ENCODE data around the gene ANKS1B.
A peak's percentile ranks its signal among the peaks of the same experiment; 100 is the strongest.

The ANKS1B gene

DNA sequence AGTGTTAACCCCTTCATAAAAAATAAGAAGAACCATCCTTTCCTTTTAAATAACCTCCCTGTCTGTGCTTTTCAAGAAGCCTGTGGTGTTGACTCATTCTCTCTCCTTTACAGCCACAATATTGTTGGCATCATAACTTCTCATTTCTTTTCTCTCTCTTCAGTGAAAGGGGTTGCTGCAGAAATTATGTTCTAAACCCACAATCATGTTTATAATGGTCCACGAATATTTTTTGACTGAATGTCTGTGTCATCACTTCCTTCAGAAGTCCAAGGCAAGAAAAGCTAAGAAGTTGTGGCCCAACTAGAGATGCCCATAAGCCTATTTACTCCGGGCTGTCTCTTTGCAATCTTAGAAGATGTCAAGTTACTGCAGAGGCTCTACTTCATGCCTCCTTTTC, 851.3 kb downstream of the ANKS1B start:
- DNase-seq (ENCODE audit: low read depth, low spot score): no peak

DNA sequence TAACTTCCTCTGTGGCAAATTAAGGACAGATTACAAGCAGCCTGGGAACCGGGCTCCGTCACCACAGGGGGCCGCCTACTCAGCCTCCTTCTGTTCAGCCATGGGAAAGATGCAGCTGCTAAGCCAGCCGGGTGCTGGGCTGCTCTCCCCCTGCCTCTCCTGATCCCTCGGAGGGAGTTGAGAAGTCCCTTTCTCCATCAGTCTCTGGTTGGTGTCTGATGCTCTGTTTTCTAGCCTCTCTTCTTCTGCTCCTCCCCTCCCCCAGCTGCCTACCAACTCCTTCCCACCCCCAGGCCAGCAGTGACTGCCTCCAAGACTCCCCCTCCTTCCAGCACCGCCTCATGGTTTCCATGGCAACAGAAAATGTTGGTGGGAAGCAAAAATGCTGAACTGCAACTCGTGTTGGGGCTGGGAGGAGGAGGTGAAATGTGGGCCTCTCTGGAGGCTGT, 853.0 kb downstream of the ANKS1B start:
- DNase-seq (ENCODE audit: low read depth, low spot score): peak; percentile 52

DNA sequence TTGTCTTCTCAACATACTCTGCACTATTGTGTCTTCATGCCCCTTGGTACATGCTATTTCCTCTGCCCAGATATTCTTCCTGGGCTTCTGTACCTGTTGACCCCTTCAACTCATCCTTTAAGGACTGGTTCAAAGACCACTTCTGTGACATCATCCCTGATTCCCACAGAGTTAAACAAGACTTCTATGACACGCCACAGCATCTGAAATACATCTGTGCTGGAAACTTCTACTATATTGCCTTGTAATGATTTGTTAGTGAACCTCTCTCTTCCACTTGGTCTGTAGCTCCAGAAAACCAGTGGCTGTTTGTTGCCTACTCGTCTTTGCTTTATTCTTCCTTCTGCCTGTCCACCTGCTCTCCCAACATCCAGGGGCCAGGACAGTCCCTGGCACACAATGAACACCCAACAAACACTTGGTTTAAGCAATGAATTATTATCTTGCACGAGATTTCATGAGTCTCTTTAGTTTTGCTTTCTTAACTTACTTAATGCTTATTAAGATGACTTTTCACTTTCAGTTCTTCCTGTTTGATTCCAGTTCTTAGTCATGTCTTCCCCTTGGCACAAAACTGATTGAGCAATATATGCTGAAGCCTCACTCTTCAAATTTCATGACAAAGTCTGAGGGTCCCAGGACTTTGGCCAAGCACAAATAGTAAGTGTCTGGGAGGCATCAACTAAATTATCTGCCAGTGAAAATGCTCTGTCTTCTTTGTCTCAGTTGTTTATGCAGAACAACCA, 853.8 kb downstream of the ANKS1B start:
- DNase-seq (ENCODE audit: low read depth, low spot score): no peak

DNA sequence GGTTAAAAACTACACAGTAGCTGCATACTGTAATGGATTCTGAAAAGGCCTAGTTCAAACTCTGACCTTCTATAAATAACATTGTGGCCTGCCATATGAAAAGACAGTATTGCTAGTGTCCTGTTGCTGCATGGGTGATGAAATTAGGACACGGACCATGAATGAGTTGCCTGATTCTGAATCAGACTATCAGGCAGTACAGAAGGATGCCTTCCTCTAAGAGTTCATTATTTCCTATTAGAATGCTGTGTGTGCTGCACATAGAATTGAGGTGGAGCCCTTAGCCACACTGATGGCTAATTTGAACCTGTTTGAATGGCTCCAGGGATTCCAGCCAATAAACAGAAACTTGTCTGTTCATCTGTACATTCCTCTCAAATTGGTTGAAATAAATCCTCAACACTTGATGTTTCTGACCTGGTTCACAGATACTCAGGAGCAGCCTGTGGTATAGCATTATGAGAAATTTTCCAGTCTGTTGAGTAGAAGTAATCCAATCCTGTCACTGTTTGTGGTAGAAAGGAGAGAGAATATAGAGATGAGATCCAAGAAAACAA, 856.4 kb downstream of the ANKS1B start:
- DNase-seq (ENCODE audit: low read depth, low spot score): no peak

DNA sequence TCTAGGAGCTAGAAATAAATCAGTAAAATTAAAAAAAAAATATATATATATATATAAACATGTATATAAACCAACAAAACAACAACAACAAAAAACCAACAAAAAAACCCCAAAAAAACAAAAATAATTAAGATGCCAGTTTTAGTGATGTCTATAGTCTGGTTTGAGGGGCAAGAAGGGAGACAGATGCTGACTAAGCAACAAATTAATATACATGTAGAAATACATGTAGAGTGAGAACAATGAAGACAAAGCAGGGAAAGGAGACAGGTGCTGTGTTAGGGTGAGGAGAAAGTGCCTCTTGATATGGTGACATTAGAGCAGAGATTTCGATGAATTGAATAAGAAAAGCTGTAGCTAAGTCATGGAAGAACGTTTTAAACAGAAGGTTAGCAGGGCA, 861.8 kb downstream of the ANKS1B start:
- DNase-seq (ENCODE audit: low read depth, low spot score): no peak

DNA sequence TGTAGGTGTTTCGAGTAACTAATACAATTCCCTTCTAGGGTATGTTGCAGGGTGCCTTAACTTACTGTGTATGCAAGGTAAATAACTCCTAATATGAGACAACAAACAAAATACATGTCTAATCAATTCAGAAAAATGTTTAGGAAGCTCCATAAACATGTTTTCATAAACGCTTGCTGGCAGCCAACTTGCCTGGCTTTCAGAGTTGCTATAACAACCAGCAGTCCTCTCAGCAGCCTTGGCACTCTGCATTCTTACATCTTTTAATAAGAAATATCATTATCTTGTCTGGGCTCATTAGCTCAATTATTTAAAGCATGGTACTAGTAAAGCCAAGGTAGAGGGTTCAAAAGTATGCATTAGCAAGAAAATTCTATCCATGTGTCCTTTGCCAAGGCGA, 862.2 kb downstream of the ANKS1B start:
- DNase-seq (ENCODE audit: low read depth, low spot score): no peak

DNA sequence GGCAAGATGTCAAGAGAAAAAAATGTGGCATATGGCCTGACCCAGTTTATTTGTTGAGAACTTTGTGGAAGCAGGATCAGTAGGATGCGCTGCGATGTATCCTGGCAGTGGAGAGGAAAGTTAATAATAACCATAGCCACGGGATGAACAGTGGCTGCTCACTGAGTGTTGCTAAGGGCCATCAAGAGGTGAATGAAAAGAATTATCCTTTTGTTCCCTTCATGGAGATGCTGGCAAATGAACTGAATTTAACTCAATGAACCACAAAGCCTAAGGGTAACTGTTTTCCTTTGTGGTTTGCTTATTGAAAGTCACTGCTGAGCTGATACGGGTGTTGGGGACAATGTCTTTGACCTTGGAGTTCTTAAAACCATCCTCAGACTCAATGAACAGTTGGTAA, 863.2 kb downstream of the ANKS1B start:
- no peak for DNase-seq (ENCODE audit: low read depth, low spot score)

DNA sequence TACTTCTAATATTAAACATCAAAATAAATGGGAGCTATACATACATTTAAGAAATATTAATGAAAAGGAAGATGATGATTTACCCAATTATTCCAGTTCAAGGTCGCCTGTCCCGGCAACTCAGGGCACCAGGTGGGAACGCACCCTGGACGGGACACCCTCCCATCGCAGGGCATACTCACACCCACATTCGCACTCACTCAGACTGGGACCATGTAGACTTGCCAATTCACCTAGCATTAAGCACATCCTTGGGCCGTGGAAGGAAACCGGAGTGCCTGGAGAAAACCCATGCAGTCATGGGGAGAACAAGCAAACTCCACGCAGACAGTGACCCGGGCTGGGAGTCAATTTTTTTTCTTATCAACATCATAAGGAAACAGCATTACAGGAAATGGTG, 864.8 kb downstream of the ANKS1B start:
- DNase-seq (ENCODE audit: low read depth, low spot score): no peak

DNA sequence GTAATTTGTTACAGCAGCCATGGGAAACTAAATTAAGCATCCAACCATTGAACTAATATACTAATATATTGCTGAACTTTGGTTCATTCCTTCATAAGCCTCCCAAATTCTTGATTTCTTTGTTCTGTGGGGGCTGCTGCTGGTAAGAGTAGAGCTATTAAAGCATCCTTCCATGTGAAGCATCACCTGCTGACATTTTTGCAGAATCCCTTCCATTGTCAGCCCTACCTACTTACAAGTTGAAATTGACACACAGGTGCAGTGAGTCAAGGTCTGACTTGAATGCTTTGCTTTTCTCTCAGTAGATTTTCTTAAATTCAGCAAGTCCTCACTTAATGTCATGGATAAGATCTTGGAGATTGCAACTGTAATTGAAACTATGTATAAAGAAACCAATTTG, 865.3 kb downstream of the ANKS1B start:
- DNase-seq (ENCODE audit: low read depth, low spot score): no peak

DNA sequence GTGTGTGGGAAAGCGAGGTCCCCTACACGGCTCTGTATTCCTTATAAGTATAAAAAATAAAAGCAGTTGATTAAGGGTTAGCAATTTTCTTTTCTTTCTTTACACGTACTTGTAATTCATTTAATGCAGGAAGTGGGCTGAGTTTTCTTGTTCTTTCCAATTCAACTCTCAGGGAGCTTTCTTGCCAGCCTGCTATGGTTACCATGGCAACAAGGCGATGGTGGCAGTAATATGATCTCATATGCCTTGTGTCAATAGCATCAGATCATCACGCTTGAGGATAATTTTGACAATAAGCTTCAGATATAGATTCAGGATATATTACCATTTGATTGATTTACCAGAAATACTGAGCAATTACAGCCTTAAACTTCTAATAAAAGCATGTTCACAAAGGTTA, 873.1 kb downstream of the ANKS1B start:
- DNase-seq (ENCODE audit: low read depth, low spot score): no peak

DNA sequence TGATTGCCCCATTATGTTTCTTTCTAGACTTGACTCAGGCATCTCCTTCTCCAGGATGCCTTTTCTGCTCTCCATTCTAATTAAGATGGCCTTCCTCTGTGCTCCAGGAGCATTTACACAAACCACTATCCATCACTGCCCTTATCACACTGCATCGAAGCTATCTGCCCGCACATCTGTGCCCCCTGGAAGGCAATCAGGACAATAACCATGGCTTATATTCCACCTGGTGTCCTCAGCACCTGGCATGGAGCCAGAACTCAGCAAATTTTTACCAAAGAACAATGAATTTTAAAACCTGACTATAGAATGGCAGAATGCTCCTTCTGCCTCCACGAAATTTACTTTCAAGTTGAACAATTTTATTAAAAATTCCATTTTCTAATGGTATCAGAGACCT, 873.9 kb downstream of the ANKS1B start:
- no peak for DNase-seq (ENCODE audit: low read depth, low spot score)

DNA sequence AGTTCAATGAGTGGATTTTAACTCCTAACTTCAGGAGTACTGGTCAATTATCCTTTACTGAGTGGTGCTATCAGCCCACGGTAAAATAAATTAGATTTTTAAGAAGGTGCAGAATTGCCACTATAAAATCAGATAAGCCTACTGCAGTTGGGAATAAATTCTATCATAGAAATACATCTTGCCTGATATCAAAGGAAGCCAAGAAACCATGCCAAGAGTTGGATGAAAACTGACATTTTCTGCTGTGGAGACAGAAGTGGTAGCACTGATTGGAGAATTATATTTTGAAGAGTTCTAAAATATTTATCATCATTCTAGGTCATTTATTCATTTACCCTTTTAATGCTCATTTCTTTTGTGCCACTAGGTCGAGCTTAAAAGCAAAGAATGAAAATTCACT, 874.5 kb downstream of the ANKS1B start:
- no peak for DNase-seq (ENCODE audit: low read depth, low spot score)

DNA sequence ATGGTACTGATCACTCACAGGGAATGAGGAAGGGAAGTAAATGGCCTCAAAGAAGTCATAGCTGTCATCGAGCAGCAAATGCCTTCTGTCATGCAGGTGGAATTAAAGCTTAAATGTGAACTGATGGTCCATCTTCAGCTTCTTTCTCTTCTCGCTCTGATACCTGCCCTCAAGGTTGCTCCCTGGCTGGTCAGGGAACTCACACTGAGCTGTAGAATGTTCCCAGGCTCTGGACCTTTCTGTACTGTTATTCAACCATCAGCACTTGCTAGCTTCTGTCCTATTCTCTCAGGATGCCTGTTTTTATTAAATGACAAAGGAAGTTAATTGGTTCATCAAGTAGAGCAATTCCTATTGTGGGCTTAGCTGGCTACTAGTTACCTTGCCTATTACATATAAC, 875.8 kb downstream of the ANKS1B start:
- DNase-seq (ENCODE audit: low read depth, low spot score): no peak

DNA sequence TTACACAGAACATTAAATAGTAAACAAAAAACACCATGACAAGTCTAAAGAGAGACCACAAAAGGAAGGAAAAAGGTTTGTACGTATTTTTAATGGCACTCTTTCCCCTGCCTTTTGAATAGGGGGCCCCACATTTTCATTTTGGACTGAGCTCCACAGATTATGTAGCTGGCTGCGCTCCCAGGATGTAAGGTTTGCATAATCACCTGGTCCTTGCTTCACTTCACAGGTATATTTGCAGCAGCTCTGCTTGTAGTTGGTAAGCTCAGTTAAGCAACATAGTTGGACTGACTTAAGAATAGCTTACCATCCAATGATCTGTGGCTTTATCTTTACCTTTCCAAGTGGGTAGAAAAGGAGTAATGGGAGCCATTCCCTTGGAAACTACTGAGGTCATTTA, 885.0 kb downstream of the ANKS1B start:
- DNase-seq (ENCODE audit: low read depth, low spot score): no peak

DNA sequence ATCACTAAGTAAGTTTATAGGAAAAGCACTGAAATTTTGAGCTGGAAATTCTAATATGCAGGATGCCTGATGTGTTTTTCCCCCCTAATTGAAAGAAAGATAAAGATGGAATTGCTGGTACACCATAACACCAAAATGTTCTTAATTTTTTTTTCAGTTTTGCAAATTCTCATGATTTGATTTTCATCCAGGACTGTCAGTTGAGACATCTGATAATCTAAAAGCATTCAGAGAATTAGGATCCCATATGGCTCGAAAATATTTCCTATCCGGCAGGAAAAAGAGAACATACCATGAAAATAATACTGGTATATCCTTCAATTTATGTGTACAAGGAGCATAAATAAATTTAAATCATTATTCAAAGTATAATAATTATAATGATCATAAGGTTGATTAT, 887.6 kb downstream of the ANKS1B start:
- no peak for DNase-seq (ENCODE audit: low read depth, low spot score)

DNA sequence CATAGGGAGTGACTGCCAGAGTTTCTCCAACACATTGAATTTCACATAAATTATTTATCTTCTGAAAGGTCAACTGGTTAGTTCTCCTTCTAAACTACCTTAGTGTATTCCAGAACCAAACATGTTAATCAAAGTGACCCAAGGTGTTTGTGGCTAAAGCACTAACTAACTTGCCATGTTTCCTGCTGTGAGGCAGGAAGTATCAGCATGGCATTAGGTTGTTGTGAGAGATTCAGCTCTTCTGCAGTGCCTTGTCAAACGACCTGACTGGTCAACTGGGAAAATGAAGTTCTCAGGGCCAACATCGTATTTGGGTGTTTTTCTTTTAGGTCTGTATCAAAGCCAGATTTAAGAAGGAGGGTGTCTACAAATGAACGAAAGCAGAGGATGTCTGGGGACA, 891.6 kb downstream of the ANKS1B start:
- DNase-seq (ENCODE audit: low read depth, low spot score): peak; percentile 17

DNA sequence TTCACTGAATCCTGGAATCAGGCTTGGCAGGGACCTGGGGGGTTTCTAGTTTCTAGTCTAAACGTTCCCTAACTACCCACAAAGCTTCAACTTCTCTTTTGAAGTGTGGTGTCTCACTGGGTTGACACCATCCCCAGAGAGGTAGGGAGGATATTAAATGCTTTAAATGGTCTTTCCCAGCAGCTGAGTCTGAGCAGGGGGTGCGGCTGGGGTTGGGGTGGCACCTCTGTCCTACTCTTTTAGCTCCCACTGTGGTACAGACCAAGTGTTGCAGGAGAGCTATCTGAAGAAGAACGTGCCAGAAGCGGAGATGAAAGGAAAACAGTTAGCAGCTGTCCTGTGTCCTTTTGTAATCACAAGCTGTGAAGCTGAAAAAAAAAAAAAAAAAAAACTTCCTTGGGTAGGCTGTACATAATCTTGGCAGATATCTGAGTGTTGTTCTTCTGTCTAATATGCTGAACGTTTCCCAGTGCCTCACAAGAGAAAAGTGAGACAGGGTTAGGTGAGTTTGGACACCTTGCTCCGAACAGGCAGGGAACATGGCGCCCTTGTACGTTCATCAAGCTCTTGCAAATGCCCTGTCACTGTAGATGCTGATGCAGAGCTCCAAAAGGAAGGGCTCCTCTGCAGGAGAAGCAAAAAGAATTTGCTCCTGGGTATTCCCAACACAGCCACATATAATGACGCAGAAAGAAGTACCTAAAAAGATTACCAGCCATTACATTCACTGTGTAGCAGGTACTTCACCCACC, 892.5 kb downstream of the ANKS1B start:
- DNase-seq (ENCODE audit: low read depth, low spot score): no peak

DNA sequence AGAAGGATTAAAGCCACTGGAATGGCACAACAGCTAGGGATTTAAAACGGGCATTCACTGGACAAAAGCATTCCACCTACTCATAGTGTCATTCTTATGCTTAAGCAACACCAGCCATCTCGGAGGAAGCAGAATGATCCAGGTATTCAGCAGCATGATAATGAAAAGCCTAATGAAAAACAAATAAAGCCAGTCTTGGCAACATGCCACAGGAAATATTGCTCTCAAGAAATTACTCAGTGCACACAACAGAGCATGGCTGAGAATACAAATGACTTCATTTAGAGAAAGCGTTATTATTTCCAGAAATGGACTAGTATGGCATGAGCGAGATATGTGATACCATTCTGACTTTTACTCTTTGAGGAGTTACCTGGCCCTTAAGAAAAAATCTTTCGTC, 897.5 kb downstream of the ANKS1B start:
- DNase-seq (ENCODE audit: low read depth, low spot score): no peak

DNA sequence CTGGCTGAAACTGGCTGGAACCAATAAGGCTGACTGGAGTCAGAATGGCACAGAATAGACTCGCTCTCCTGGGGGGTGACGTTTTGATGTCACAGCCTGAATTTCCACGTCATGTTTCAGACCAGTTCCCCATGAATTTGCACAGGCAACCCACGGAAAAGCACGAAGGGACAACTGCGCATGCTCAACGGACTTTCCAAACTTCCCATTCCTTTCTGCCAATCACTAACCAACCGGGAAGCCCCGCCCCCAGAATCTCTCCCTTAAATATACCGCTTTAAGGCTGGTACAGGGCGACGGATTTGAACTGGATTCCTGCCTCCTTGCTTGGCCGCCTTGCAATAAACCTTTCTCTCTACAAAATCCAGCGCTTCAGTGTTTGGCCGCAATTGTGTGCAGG, 904.9 kb downstream of the ANKS1B start:
- DNase-seq (ENCODE audit: low read depth, low spot score): no peak

DNA sequence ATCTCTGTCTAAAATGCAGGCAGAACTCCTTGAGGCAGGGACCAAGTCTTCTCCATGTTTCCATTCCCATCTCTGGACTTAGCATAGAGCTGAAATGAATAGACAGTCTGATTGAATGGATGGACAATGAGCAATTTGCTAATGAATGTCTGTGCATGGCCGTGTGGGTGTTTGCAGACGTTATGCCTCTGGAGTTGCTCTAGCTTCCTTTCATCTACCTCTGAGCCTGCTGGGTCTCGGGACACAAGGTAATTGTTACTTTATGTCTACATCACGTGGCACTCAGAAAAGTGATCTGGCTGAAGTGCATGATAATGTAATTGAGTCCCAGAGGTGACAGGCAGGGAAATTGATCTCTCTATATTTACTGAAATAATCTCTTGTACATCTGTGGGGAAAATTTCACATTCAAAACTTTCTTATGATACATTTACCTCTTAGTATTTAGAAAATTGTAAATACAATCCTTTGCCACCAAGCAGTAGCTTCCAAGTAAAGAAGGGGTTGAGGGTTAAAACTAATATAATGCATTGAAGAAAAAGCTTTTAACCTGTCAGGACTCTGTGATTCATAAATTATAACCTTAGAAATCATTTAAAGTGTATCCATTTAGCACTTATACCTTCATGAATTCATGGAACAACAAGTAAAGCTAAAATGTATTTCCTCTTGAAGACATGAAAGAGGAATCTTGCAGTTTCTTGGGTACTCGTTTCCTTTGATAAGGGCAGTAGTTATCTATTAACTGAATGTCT, 915.6 kb downstream of the ANKS1B start:
- DNase-seq (ENCODE audit: low read depth, low spot score): no peak

DNA sequence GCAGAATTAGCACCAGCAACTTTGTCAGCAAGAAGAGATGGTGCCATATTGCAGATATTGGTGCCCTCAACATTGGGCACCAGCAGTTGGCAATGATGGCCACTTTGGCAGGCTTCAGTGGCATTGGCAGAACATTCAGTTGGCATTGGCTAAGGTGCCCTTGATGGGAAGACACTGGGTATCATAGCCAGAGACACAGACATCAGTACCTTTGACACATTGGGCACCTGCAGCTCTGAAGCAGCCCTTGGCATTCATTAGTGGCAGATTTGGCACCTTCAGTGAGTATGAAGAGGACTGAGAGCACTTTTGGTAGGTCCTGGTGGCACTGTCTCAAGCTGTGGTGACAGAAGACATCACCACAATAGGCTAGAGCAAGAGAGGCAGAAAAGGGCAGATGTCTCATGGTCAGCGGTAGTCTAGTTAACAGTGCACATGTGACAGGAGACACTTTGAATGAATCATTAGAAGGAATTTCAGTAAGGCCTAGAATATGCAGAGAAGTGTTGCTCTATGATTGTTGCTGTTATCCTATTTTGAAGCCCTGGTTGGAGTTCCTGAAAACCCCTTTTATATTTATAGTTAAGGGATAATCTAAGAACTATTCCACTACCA, 917.5 kb downstream of the ANKS1B start:
- DNase-seq (ENCODE audit: low read depth, low spot score): no peak

DNA sequence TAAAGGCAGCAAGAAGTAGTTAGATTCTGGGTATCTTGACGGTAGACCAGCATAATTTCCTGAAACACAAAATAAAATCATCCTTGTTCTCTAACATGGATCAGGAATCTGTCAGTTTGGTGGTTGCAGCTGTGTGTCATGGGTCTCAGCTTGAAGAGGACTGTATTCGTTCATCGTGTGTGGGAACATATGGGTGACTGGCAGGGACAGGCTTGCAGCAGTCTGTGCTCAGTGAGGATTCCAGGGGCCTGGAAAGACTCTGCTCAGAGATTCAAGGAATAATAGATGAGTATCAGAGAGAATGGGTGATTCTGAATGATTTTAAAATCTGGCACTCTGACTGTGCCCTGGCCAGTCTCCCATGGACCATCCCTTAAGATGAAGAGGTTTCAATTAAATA, 918.0 kb downstream of the ANKS1B start:
- no peak for DNase-seq (ENCODE audit: low read depth, low spot score)

All from iPS DF 19.7 (cell line).